GM18502 (cell line): ENCODE measurements around the gene TSNAX.
"Not testable (repeated sequence)": the region's sequence is repeated elsewhere in the genome, so short reads cannot be mapped to it uniquely, and the experiment has no call there.

ENCODE experiments used
- ATAC-seq: cut with Tn5 transposase; IDR thresholded peaks from one replicate; pipeline ENCODE4 v1.9.1; 2021; ENCODE audit warnings: mild to moderate bottlenecking; ENCODE audit not compliant: unreplicated experiment, poor library complexity

TSNAX gene

GRCh38 chr1:231528172-231529029 lies at the start of gene TSNAX:
TSS of gene TSNAX (plus strand) at chr1:231528669. CDS start at chr1:231528811, 142 bp downstream.
- peak; percentile 95 for ATAC-seq

DNA sequence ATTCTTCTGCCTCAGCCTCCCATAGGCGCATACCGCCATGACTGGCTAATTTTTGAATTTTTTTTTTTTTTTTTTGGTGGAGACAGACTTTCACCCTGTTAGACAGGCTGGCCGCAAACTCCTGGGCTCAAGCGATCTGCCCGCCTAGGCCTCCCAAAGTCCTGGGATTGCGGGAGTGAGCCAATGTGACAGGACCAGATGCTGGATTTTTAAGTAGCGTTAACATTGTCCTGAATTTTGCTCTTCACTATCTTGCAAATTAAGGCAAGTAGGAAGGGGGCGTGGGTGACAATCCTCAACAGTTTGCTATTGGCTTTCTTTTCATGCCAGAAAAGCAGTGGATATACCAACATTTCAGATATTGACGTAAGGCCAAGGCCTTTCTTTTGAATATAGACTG lies 49.7 kb upstream of the TSNAX start:
- ATAC-seq = no peak

DNA sequence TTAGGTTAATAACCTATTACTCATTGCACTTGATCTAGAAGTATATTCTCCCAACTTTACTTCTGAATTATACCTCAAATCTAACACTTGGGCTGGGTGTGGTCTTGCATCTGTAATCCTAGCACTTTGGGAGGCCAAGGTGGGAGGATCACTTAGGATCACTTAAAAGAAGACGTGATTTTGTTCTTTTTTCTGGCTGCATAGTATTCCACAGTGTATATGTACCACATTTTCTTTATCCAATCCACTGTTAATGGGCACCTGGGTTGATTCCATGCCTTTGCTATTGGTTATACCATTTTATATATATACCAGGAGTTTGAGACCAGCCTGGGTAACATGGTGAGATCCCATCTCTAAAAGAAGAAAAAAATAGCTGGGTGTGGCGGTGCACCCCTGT lies 48.5 kb upstream of the TSNAX start:
- ATAC-seq = no peak

- no peak for ATAC-seq
These were observed 47.2 kb upstream of the TSNAX start for GRCh38 chr1:231481289-231481688.

DNA sequence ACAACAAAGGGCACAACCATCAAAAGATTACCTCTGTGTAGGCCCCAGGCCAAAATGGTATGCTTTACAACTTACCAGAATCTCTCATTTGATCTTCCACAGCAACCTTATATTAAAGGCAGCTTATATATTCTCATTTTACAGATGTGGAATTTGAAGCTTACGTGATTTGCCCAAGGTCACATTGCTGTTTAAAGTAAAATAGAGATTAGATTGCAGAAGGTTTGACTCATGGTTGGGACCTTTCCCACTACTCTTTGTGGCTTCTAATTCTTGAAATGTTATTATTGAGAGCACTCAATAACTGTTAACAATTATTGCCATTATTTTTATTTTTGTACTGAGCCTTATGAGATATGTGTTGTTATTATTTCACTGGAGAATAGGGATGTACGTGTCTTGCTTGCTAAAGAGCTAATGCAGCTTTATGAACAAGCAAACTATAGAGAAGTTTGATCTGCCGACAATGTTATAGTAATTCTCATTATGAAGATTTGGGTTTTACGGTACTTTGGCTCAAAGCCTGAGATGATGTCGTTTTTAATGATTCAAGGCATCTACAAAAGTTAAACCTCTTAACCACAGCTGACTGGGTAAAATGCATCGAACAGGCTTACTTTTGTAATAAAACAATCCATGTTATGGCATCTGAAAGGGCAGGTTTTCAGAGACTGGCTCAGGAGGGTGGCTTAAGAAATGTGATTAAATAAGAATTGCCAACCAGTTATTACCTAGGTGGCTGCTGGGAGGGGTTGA lies 43.3 kb upstream of the TSNAX start:
- ATAC-seq = no peak

- ATAC-seq = no peak
These were observed 41.5 kb upstream of the TSNAX start for GRCh38 chr1:231487019-231487418.

DNA sequence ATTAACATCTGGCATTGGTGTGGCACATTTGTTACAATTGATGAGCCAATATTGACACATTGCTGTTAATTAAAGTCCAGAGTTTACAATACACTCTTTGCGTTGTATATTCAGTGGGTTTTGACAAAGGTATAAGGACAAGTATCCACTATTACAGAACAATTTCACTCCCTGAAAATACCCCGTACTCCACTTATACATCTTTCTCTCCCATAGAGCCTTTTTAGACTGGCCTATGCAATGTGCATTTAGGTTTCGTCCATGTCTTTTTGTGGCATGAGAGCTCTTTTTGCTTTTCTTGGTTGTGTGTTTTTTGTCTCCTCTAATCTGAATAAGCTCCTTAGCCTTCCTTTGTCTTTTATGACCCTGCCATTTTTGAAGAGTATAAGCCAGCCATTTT lies 40.6 kb upstream of the TSNAX start:
- ATAC-seq = no peak

- no peak for ATAC-seq
These were observed 34.9 kb upstream of the TSNAX start for GRCh38 chr1:231493421-231494185.

DNA sequence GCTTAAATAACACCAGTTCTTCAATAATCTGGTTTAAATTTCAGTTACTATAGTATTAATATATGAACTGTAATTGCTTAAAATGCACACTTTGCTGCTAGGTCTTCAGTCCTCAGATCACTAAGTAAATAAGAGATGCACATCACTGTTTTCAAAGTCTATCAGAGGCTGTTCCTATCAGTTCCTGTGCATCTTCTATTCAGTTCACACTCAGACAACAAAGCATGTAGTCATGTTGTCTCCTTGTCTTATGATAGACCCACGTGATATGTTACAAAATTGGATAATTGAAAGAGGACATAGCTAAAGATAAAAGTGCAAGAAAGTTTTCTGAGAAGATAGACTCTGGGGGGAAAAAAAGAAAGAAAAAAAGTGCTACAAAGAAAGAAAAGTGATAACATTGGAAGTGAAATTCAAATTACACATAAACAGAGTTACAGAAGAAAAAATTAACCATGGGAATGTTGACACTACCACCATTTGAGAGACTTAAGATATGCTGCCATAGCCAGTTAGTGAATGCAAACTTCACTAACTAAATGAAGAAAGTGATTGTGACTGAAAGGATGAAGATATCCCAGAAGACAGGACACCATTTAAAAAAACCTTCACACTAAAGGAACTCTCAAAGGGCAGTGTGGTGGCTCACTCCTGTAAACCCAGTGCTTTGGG lies 33.9 kb upstream of the TSNAX start:
- ATAC-seq = no peak

GRCh38 chr1:231497629-231498152 lies 30.8 kb upstream of the TSNAX start:
- ATAC-seq = no peak

GRCh38 chr1:231499148-231499763 lies 29.2 kb upstream of the TSNAX start:
- no peak for ATAC-seq

- ATAC-seq = no peak
These were observed 27.8 kb upstream of the TSNAX start for GRCh38 chr1:231500666-231501065.

DNA sequence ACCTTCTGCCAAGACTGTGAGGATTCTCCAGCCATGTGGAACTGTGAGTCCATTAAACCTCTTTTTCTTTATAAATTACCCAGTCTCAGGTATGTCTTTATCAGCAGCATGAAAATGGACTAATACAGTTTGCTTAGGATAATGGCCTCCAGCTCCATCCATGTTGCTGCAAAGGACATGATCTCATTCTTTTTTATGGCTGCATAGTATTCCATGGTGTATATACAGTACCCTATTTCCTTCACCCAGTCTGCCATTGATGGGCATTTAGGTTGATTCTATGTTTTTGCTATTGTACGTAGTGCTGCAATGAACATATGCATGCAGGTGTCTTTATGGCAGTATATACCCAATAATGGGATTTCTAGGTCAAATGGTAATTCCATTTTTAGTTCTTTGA lies 25.3 kb upstream of the TSNAX start:
- not testable (repeated sequence) for ATAC-seq

- no peak for ATAC-seq
These were observed 20.8 kb upstream of the TSNAX start for GRCh38 chr1:231507476-231508355.

- ATAC-seq = no peak
These were observed 20.0 kb upstream of the TSNAX start for GRCh38 chr1:231508497-231508896.

GRCh38 chr1:231508941-231509340 lies 19.5 kb upstream of the TSNAX start:
- ATAC-seq = no peak

- no peak for ATAC-seq
These were observed 16.2 kb upstream of the TSNAX start for GRCh38 chr1:231512147-231512698.

GRCh38 chr1:231515748-231516147 lies 12.7 kb upstream of the TSNAX start:
- ATAC-seq = no peak
